GM21737 (cell line): ENCODE data around the gene TMEM131.
"Not testable (repeated sequence)": the region's sequence is repeated elsewhere in the genome, so short reads cannot be mapped to it uniquely, and the experiment has no call there.

Experiments used
- ATAC-seq: cut with Tn5 transposase; IDR thresholded peaks from one replicate; pipeline ENCODE4 v1.9.1; 2021; ENCODE audit warnings: mild to moderate bottlenecking, moderate library complexity; ENCODE audit not compliant: unreplicated experiment

Gene TMEM131

DNA sequence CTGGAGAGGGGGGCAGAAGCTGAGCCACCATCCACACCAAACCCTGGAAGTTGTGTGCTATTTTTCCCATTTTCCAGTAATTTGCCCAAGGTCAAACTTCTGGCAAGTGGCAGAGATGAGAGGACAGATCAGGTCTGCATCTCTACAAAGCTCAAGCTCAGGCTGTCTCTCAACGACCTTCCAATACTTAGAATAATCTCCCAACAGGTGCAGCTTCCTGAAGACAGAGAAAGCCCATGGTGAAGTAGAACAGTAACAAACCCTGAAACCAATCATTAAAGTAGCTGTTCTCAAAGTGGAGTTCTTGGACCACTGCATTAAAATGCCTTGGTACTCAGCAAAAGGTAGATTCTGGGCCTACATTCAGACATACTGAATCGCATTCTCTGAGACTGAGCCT, 37.6 kb downstream of the TMEM131 start:
- no peak for ATAC-seq

GRCh38 chr2:97957432-97958183, 38.1 kb downstream of the TMEM131 start:
- no peak for ATAC-seq

- not testable (repeated sequence) for ATAC-seq
Observed at GRCh38 chr2:97956753-97957152, 39.0 kb downstream of the TMEM131 start.

DNA sequence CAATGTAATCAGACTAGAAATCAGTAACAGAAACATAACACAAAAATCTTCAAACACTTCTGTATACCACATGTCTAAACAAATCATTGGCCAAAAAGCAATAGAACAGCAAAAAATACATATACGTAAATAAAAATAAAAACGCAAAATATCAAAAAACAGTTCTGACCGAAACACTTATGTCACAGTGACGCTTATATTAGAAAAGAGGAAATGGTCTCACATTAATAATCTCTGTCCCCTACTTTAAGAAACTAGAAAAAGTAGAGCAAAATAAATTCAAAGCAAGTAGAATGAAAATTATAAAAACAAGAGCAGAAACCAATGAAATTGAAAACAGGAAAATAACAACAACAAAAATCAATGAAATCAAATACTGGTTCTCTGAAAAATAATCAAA, 41.9 kb downstream of the TMEM131 start:
- no peak for ATAC-seq

- ATAC-seq: no peak
Observed at GRCh38 chr2:97952357-97952756, 43.4 kb downstream of the TMEM131 start.

GRCh38 chr2:97951155-97951680, 44.5 kb downstream of the TMEM131 start:
- ATAC-seq: no peak

DNA sequence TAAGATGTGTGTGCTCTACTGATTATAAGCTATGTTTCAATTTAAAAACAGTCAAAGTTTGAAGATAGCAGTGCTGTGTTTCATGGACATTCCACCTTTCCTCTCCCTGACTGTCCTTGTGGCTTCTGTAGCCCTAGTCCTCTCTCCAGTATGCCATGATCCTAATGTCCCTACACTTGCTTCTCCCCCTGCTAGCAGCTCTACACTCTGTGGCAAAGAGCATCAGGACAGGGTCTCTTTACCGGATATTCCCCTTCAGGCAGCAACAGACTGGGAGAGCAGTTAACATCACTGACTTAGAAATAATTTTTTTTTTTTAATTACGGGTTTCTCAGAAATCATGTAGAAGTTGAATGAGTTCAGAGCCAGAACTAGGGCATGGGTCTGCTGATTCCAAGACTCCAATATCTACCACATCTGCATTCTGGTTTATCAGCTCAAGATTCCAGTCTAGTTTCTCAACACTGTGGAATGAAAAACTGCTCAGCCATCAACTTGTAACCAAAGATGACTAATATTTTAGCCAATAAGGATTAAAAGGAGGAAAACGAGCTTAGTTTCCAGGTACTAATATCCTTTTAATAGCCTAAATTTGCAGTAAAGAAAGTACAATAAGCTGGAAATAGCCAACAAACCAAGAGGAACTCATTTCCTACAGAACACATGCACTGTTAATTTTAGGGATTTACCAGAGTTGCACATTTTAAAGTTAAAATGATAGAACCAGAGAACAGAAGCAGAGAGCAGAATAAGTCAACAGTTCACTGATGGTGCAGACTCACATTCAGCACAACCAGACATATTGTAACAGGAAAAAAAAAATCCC, 45.2 kb downstream of the TMEM131 start:
- no peak for ATAC-seq

GRCh38 chr2:97948926-97949325, 46.8 kb downstream of the TMEM131 start:
- ATAC-seq: no peak

GRCh38 chr2:97945791-97946190, 50.0 kb downstream of the TMEM131 start:
- ATAC-seq: no peak

- no peak for ATAC-seq
Observed at GRCh38 chr2:97936881-97937280, 58.9 kb downstream of the TMEM131 start.

GRCh38 chr2:97936199-97936598, 59.5 kb downstream of the TMEM131 start:
- ATAC-seq: no peak

GRCh38 chr2:97935719-97936161, 60.0 kb downstream of the TMEM131 start:
- no peak for ATAC-seq

DNA sequence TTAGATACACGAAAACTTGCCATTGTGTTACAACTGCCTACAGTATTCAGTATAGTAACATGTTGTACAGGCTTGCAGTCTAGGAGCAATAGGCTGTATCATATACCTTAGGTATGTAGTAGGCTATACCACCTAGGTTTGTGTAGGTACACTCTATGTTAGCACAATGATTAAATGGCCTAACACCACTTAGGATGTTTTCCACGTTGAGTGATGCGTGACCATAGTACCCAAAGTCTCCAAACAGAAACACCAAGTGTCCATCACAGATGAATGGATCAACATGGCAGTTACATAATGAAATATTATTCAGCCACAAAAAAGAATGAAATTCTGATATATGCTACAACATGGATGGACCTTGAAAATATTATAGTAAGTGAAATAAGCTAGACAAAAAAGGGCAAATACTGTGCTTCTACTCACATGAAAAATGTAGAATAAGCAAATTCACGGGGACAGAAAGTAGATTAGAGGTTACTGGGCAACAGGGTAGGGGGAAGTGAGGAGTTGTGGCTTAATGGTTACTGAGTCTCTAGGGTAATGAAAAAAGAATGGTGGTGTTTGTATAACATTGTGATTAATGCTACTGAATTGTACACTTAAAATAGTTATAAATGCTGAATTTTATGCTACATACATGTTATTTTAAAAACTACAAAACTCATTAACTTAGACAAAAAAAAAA, 62.6 kb downstream of the TMEM131 start:
- no peak for ATAC-seq

DNA sequence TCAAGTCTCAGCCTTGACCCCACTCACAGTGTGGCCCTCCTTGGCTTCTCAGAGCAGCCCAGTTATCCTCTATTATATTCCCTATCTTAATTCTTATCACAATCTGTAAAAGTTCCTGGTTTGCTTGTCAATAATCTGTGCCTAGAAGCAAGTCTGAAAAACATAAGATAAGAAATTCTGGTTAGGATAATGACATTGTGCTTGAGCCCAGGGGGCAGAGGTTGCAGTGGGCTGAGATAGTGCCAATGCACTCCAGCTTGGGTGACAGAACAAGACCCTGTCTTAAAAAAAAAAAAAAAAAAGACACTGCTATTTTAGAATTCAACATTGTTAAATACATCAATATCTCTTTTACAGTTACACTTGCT, 63.9 kb downstream of the TMEM131 start:
- ATAC-seq: no peak

DNA sequence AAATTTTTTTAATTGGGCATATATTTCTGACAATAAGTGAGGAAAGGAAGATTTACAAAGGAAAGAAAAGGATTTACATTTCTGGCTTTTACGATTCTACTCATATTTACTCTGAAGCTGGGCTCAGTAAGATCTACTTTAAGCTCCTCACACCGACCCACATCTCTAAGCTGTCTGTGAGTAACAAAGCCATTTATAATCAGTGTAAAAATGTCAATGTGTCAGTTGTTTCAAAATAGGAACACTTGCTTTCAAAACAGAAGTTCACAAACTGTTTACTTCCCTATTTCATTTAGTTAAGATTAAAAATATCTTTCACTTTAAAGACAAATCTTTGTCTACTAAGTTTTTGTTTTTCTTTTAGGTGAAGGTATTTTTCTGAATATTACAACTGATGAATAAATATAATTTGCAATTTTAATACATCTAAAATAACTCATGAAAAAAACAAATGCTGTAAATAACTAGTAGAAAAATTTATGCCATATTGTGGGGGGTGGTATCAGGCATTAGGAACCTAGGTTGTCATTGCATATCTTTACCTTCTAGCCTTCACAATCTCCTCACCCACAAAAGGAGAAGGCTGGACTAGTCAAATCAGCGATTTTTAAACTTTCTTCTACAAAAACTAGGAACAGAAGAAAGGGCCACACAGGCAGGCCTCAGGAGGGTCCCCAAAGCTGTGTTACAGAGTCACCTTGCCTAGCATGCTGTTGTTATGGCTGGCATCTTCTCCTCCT, 64.5 kb downstream of the TMEM131 start:
- ATAC-seq: no peak

DNA sequence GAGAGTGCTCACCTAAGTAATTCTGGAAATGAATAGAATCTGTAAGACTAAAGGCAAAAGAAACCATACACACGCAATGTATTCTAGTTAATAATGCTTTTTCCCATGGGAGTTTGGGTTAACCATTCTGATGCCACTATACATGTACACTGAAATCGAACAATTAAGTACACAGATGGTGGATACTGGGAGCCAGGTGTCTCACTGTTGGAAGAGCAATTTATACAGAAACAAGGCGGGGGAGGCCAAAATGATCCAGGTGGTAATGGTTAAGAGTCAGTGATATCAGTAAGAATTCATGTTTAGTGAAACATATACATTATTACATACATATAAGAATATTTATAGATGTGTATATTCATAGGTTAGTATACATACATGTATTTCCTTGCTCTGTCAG, 67.2 kb downstream of the TMEM131 start:
- ATAC-seq: no peak

GRCh38 chr2:97926946-97927345, 68.8 kb downstream of the TMEM131 start:
- ATAC-seq: no peak

DNA sequence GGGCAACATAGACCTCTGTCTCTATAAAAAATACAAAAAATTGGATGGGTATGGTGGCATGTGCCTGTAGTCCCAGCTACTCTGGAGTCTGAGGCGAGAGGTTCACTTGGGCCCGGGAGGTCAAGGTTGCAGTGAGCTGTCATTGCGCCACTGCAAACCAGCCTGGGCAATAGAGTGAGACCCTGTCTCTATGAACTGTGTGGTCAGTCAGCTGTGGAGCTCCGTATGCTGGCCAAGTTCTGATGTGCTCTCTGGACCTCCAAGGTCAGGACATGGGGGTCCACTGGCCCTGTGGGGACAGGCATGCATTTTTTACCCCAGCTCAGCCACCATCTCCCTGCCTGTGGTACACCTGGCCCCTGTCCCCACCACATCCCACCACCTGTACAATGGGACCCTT, 71.6 kb downstream of the TMEM131 start:
- no peak for ATAC-seq

DNA sequence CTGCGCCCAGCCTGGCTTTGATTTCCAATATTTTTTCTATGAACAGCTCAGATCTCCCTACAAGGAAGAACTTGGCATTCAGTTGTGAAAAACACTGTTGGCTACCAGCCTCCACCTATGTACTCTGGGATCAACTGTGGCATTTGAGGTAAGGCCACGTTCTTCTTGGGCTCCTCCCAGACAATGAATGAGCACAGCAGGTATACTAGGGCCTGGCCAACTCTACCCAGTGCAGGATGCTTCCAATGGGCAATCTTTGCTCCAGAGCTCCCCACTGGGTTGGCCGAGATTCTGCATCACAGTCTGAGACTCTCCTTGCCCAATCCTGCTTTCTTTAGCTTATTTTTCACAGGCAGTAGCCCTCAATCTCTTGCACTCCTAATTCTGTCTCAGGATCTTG, 75.9 kb downstream of the TMEM131 start:
- no peak for ATAC-seq

- ATAC-seq: no peak
Observed at GRCh38 chr2:97918818-97919217, 76.9 kb downstream of the TMEM131 start.

DNA sequence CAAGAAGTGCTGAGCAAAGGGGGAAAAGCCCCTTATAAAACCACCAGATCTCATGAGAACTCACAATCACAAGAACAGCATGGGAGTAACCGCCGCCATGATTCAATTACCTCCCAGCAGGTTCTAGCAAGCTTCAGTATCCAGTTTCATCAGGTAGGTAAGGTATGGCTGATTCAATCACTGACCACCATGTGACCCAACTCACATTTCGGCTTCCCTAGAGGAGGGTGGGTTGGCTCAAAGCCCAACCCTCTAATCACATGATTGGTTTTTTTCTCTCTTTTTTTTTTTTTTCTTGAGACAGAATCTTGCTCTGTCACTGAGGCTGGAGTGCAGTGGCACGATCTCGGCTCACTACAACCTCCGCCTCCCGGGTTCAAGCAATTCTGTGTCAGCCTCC, 78.1 kb downstream of the TMEM131 start:
- not testable (repeated sequence) for ATAC-seq
